IPS-NIHi11 (cell line): Measurements from ENCODE around the gene FMNL3.
A peak's percentile ranks its signal among the peaks of the same experiment; 100 is the strongest.

ENCODE experiments used
- DNase-seq: peaks from one replicate; pipeline ENCODE4 v3.0.0; 2012; ENCODE audit warnings: mixed read lengths, low spot score

Gene FMNL3

DNA sequence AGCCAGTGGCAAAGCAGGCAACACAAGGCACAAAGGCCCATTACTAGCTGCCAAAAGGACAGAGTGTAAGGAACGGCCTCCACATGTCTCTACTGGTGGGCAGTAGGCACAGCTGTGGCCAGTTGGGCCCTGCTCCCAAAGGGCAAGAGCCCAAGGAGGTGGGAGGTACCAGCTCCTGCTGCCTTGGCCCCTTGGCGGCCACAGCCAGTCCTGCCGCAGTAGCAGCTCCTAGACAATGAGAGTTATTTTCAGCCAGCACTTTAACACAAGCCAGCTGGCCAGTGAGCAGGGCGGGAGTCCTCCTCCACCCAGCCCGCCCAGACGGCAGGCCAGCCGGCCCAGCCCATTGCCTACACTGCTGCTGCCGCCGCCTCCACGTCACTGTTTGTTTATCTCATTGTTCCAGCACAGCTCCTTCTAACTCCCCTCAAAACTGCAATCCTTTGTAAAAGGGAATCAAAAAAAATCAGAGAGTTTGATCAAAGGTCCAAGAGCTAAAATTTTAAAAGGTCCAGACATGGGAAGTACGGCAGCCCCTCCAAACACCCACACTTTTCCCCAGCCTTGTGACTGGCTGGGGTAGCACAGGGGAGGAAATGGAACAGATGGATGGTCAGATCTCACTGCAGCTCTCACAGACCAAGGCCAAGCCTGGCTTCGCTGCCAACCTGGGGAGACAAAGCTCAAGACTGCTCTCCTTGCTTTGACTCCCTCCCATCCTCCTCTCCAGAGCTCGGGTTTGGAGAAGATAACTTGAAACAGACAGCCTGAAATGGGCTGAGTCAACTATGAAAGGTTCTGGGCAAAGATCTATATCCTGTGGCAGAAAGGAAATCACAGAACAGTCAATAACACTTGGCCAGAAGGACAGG, 33.5 kb downstream of the FMNL3 start:
- DNase-seq, result peak; percentile 89

DNA sequence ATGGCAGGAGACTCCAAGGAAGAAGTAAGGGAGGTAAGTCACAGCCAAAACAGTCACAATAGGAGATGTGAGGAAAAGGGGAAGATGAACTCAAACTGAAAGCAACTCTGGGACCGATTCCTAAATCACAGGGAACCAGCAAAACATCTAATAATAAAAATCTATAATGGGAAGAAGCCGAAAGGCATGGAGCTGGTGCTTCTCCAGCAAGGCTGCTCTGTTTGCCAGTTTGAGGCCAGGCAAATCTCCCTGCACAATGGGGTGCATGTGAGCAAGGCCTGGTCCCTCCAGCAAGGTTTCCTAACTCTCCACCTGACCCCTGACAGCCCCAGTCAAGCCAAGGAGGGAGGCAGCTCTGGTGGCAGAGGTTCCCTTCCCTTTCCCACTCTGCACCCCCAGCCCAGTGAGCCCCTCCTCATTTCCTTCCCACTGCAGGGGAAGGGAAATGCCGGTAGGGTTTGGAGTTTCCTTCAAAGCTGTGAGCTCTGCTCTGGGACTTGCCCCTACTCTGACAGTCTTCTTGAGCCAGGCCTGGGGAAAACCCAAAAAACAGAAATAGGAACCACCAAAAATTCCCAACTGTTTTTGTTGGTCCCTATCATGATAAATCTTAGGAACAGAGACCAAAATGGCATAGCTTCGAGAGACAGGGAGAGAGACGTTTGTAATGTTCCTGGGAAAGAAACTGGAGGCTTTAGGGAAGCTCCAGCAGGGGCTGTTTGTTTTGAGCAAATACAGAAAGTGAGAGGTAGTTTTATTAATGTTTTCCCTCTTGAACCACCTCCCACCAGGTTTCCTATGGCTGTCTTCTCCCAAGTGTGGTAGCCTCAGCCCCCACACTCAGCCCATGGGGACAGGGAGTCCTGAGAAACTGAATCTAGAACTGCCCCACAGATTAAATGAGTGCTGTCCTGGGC, 34.6 kb downstream of the FMNL3 start:
- DNase-seq, result no peak

DNA sequence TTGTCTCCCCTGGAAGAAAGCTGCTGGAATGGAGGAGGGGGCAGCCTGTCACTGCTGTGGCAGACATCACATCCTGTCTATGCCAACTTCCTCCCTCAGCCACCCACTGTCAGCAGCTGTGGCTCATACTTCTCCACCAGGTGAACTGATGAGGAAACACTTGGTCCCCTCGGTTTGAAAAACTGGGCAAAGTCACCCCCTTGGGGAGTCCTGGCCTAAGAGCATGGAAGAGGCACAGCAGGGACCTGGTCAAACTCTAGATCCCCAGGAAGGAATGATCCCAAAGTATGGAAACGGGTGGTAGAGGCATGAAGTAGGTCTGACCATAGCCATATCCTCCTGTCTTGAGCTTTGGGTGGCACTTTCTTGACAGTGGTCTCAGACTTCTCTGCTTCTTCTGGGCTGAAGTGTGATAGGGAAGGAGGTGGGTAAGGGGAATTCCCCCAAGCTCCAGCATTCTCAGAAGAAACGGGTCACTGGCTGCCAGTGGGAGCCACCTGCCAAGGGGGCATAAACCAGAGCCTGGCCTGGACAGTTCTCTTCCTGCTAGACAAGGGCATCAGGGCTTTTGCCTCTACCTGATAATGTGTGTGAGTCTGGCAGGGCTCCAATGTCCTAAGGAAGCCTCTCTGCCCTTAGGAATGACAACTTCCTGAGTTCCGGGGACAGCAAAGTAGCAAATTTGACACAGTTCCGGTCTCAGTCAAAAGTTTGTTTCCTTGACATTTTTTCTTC, 36.0 kb downstream of the FMNL3 start:
- no peak for DNase-seq

DNA sequence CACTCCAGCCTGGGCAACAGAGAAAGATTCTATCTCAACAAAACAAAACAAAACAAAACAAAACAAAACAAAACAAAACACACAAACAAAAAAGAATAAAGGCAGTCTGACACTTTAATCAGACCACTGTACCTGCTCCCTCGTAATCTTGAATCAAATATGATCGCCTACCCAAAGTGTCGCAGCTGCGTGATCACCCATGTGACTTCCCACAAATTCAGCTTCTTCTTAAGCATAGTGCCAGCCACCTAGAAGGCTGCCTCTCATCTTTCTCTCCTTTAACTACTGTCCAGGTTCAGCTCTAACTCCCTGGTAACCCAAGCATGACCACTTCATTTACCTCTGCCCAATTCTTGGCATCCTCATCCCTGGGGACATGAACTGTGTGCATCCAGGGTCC, 37.4 kb downstream of the FMNL3 start:
- no peak for DNase-seq

DNA sequence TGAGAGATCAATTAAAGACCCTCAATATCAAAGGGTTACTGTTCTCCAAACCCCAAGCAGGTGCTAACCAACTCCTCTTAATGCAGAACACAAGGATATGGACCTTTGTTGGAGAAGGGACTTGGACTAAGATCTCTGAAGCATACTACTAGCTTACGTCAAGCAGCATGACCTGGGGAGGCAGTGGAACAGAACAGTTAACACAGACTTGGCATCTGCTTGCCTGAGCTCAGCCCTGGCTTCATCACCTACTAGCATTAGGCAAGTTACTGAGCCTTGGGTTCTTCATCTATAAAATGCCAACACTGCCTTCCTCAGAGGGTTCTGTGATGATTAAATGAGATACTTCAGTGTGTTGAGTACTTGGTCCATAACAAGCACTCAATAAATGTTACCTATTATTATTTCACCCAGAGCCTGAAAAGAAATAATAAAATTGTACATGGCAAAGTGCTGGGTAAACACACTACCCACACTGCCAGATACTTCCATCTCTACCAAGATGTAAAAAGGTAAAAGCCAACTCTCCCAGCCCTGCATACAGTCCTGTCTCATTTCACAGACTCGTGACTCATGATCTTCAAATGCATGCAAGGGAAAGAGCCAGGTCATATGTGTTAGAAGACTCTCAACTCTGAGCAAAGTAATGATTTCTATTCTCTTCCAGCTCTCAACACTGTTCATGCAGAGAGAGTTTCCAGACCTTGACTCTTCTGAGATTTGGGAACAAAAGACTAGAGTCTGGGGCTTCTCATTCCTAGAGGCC, 39.7 kb downstream of the FMNL3 start:
- no peak for DNase-seq

DNA sequence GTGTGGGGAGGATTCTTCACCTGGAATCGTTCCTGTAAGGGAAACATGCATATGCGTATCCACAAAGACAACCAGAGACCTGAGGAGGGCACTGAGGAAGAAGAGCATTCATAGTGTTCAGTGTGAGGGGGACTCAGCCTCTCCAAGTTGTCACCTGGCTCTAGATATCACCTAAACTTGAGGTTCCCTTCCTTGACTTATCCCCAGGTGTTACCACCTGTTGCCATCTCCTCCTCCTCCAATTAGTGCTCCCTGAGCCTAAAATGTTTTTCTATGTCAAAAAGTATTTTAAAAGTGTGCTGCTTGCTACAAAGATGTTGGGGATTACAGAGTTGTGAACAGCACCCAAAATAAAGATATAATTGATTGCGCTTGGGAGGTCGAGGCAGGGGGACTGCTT, 41.0 kb downstream of the FMNL3 start:
- no peak for DNase-seq

DNA sequence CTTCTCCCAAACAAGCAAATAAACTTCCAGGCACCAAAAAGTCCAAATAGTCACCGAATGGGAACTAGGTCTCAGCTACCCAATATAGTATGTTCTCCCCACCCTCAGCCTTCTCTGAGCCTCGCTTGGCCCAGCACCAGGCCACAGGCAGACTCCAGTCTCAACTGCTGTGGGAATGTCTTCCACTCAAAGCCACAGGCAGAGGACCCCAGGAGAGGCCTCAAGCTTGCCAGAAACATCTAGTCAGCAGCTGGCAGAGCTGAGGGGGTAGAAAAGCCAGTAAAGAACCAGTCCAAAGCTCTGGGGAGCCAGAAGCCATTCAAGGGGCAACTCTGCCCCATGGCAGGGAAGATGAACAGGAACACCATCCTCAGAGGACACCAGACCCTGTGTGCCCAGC, 41.8 kb downstream of the FMNL3 start:
- no peak for DNase-seq

DNA sequence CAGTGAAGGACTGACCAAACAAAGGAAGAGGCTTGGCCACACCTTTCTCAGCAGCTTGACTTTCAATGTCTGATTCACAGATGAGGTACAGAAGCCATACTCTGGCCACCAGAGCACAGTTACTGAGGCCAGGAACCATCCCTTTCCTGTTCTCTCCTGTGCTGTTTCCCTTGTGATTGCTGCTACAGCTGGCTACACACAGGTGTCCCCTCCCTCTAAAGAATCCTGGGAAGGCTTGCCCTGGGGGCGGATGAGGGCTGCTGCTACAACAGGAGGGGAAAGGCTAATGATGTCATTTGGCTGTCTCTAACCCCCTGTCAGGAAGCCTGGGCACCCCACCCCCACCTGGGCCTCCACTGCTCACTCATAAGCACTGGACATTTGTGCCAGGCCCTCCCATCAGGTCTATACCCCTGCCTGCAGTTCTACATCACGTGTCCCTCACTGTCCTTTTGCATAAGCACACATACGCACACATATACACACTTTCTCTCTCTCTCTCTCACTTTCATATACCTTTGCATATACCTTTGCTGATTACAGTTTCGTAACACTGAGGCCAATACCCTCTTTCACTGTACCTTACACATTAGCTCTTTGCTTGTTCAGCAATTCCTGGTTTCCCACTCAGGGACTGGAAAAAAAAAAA, 42.5 kb downstream of the FMNL3 start:
- DNase-seq, result no peak

DNA sequence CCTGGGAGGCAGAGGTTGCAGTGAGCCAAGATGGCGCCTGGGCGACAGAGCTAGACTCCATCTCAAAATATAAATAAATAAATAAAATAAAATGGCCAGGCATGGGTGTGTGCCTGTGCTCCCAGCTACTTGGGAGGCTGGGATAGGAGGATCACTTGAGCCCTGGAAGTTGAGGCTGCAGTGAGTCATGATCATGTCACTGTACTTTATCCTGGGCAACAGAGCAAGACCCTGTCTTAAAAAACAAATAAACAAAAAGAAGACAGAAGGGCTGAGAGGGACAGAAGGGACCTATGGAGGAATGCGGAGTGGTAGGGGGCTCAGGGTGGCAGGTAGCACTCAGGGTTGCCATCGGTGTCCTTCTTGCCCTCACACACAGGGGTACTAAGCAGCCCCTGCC, 43.0 kb downstream of the FMNL3 start:
- no peak for DNase-seq

DNA sequence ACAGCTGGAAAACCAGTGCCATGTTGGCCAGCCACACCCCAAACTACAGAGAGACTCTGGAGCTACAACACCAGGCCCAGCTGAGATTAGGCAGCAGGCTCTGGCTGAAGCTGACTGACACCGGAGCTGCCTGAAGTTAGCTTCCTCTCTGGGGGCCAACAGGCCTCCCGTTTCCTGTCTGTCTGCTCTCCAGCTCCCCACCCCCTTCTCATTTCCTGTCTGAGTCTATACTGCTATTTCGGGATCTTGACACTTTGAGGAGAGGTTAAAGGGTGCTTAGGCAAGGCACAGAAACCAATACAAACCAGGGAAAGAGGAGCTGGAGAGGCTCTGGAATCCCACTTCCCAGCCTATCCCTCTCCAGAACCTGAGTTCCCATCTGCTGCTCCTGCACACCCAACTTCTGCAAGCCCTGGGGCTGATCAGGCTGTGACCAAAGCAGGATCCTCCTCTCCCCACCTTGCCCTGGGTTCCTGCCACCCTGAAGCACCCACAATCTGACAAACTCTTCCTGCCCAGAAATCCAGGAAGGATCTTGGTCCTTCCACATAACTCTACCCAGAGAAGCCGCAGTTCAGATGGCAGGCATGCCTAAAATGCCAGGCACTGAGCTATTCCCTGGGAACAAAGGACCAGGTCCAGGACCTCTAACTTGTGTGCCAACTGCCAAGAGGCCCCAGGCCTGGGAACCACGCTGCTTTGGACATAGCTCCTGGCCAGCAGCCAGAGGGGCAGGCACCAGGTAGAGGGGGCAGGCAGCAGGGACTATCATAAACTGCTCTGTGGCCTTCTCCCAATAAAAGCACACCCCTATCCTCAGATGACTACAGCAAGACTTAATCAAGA, 44.0 kb downstream of the FMNL3 start:
- DNase-seq, result peak; percentile 77

DNA sequence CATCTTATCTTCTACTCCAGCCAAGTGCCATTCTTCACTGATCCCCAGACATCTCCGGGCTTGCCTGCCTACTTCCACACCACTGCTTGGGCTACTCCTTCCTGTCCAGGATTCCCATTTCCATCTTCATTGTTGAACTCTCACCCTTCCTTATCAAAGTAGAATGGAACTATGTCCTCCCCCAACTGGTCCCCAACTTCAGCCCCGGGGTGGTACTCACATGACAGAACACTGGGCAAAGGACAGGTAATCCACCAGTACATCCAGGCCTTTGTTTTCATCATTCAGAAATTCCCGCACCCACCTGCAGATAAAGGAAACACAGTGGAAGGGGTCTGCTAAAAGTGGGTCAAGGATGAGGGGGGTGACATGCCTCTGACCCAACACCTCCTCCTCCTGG, 45.5 kb downstream of the FMNL3 start:
- DNase-seq, result no peak

DNA sequence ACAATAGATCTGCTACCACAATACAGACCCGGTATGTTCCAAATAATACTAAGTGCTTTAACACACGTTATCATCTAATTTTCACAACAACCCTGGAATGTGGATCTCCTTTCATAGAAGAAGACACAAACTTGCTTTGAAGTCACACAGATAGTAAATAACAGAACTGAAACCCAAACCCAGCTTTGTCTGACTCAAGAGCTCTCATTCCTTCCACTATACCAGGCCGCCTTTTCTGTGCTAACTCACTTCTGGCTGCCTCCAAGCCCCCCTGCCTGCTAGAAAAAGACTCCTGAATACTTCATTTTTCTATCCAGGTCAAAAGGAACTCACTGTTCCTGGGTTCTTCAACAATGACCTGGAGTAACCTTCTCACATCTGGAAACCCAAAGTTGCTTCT, 46.0 kb downstream of the FMNL3 start:
- DNase-seq, result no peak

DNA sequence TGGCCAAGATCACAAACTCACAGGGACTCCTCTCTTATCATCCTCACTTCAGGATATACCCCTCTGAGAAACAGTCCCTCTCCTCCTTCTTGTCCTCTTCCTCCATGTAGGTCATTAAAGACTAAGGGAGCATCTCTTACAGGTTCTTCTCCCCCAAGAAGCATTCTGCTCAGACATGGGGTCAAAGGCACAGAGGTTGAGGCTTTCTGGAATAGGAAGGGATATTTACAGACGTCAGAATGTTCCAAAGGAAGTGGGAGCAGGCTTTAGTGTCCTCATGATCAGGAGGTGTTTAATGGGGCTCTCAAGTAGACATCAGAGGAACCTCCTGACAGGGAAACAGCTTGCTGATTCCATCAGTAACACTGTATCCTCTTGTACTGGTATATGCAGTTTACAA, 47.5 kb downstream of the FMNL3 start:
- DNase-seq, result no peak

DNA sequence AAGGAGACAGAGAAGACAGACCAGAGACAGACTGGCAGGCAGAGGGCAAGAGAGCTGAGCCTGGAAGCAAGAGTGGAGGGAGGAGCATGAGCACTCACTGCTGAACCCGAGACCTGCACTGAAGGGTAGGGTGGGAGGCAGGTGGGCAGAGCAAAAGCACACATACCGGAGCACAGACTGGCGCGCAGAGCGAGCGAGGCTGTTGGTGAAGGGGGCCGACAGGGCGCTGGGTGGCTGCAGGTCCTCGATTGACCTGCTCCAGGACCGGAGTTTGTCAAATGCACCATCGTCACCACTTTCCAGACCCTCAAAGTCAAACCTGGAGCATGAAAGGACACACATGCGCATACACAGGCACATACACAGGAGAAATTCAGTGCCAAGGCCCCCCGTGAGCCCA, 48.9 kb downstream of the FMNL3 start:
- no peak for DNase-seq

DNA sequence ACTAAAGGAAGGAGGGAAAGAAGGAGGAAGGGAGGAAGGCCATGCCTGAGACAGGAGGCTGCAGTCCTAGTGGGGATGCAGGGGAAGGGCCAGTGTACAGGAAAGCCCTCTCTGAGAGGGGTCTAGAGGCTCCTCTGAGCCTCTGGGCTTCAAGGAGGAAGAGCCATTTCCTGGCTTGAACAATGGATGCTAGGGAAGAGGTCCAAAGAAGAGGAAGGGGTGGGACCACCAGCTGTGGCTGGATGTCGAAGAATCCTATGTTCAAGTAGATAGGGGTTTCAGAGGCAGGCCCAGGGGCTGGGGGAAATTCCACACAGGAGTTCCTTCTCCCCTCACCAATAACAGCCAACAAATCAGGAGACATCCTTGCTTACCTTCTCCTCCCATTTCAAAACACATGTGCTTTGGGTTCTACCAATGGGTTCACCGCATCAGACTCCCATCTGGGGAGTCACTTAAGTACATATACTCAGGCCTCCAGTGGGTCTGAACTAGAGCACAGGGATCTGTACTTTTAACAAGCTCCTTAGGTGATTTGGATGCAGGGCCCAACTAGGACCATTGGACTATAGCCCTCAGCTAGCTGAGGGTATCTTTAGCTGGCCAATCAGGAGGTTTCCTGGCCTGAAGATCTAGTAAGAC, 51.5 kb downstream of the FMNL3 start:
- no peak for DNase-seq

DNA sequence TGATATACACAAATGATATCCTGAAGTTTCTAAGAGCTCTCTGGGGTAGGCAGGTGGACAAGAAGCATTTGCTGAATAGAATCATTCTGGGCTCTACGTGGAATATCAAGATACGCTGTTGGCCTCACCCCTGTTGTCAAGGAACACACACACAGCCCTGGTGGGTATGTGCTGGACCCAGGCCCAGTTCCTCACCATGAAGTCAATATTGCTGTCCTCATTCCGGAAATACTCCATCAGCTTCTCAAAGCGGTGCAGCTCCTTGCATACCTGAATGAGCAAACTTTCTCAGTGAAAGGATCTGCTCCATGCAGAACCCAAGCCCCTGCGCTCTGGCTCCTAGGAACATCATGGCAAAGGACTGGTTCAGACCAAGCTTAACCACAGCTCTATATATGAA, 52.5 kb downstream of the FMNL3 start:
- DNase-seq, result no peak

DNA sequence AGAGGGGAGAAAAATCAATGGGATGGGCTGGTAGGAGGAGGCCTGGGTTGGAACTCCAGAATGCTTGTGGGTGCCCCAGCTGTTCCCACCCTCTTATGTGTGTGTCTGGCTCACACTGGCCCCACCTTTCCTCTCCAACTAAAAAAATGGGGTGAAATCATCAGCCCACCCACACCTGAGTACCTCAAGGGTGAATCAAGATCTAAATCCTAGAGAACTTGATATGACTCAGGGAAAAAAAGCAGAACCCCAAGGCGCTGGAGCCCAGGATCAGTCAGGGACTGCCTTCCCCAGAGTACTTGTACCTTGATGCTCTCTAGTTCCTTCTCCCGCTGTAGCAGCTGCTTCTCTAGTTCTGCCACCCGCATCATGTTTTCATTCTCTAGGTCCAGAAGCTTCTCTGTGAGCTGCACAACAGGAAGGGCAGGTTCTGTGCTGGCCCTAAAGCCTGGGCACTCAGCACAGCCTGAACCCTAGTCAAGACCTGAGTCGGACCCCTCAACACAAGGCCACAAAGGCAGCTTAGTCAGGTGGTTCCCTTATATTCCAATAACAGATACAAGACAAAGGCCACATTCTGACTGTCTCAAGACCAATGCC, 54.2 kb downstream of the FMNL3 start:
- DNase-seq, result no peak

DNA sequence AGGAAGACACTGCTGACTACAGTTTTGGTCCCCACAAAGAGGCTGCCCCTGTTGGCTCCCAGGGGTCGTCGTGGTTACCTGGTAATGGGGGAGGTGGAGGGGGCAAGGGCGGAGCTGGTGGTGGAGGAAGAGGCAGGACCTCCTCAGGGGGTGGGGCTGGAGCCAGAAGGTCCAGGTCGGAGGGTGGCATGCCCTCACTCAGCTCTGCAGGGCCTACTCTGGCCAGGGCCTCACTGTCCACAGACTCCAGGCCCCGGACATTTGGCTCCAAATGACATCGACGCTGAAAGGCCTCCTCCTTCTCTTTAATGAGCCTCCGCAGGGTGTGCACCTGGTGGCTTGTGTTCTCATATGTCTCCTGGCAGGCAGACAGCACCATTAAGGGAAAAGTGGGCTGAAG, 55.4 kb downstream of the FMNL3 start:
- peak; percentile 58 for DNase-seq

DNA sequence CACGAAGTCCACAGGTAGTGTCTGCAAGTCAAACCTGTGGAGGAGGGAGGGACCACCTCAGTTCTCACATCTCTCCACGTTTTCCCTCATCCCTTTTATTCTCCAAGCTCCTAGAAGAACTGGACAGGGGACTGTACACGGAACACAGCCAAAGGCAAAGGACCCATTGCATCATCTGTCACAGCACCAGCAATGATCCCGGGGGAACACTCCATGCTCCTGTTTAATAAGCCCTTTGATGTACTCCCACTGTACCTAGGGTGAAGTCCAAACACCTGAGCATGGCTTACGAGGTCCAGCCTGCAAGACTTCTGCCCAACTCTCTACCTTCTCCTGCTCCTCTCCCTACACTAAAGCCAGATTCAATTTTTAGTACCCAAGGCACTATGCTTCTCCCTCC, 57.3 kb downstream of the FMNL3 start:
- no peak for DNase-seq
